ENCODE data around the gene DBX1. TPM values are rescaled to one million over a fixed set of nuclear protein-coding genes. Genes with fewer than 3 reads are reported as not detected.

DBX1 gene
- total RNA-seq, 2 experiments from 2014 or later, result not detected

DNA sequence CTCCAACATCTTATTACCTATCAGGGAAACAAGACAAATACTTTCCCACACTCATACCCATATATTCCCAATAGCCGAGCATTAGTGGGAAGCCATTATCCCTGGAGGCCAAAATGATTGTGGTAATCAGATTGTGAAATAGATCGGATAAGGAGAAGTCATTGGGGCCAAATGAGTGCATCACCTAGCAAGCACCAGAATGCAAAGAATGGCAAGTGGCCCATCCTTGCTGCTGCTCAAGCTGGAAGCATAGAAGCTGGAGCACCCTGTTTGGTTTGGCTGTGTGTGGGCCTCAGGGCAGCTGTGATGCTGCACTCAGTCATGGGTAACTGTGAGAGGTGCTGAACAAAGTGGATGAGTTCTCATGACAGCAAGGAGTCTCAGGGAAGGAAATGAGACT is 18.7 kb upstream of the DBX1 start:
- Mint-ChIP-seq H3K27me3 (peaks cover 19% of the 10 kb centered on the region), H3K27ac (no peak overlapping the region), H3K4me3 (no peak overlapping the region), H3K9me3 (ENCODE audit: low read depth) (peaks cover 6% of the 10 kb centered on the region), H3K36me3 (no peaks in the 10 kb centered on the region), H3K4me1 (no peaks in the 10 kb centered on the region)
- no peak for ATAC-seq
- DNase-seq, result no peak
- CTCF ChIA-PET, result no interaction called here

DNA sequence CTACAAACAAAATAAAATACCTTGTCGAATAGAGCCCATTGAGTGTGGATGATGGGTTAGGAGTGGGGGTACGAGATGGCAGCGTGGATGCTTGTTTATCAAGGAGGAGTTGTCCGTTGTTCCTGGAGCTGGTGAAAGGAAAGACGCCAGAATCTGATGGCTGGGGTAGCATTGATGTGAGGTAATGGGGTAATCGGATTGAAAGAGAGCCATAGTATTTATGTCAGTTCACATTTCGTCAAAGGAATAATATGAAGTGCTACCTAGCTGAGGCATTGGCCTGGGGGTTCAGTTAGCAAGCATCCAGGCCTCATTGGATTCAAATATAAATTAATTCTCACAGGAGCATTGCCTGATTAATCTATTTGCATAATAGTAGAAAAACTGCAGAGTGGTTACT is 16.9 kb upstream of the DBX1 start:
- CTCF ChIA-PET, result interaction anchor here (0.8 kb wide), 1 partner anchor 49 kb away, joined by 3 read pairs; no protein-coding TSS in a partner anchor
- Mint-ChIP-seq H3K4me1 (no peaks in the 10 kb centered on the region), H3K36me3 (no peaks in the 10 kb centered on the region), H3K27me3 (peaks cover 20% of the 10 kb centered on the region), H3K9me3 (ENCODE audit: low read depth) (peaks cover 6% of the 10 kb centered on the region), H3K27ac (no peak overlapping the region), H3K4me3 (no peak overlapping the region)
- ATAC-seq (no peak), DNase-seq (no peak)

DNA sequence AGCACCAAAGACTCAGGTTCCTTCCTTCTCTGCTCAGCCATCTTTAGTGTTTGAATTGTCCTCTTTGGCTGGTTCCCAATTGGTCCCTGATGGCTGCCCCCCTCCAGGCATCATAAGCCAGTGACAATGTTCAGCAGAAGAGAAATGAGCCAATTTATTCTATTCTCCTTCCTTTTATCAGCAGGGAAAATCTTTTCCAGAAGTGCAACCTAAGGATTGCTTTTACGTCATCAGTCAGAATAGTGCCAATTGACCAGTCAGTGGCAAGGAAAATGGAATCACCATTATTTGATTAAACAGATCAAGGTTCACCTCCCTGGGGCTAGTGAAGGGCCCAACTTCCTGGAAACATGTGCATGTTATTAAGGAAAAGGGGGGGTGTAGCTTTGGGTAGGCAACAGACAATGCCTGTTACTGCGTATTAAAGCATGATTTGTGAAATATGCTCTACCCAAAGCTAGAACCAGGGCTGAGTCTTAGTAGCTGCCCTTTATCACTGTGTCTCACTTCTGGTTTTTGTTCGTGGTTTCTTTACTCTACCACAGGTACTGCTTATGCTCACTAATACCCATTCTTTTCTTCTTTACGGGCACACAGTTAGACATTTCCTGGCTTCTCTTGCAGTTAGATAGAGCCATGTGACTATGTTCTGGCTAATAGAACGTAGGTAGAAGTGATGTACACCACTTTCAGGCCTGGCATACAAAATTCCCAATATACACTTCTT is 12.6 kb upstream of the DBX1 start:
- Mint-ChIP-seq H3K36me3 (no peaks in the 10 kb centered on the region), H3K27me3 (peaks cover 26% of the 10 kb centered on the region), H3K4me3 (no peak overlapping the region), H3K27ac (no peak overlapping the region), H3K9me3 (ENCODE audit: low read depth) (peaks cover 6% of the 10 kb centered on the region), H3K4me1 (no peaks in the 10 kb centered on the region)
- DNase-seq (no peak), ATAC-seq (no peak)
- CTCF ChIA-PET, result no interaction called here

GRCh38 chr11:20163783-20164481 is 3.7 kb upstream of the DBX1 start:
- CTCF ChIA-PET, result interaction anchor here (0.9 kb wide), 1 partner anchor 10 kb away, joined by 4 read pairs; no protein-coding TSS in a partner anchor
- DNase-seq (no peak), ATAC-seq (no peak)
- H3K4me3 Mint-ChIP-seq, result no peak overlapping the region
- H3K27me3 Mint-ChIP-seq, result peaks cover 85% of the 10 kb centered on the region
- H3K9me3 Mint-ChIP-seq (ENCODE audit: low read depth), result no peaks in the 10 kb centered on the region
- peaks cover 6% of the 10 kb centered on the region for H3K36me3 Mint-ChIP-seq
- H3K27ac Mint-ChIP-seq, result no peak overlapping the region
- peaks cover 3% of the 10 kb centered on the region for H3K4me1 Mint-ChIP-seq

GRCh38 chr11:20162824-20163782 is 2.8 kb upstream of the DBX1 start:
- Mint-ChIP-seq H3K9me3 (ENCODE audit: low read depth) (no peaks in the 10 kb centered on the region), H3K36me3 (peaks cover 6% of the 10 kb centered on the region), H3K4me1 (peaks cover 3% of the 10 kb centered on the region), H3K27ac (peak overlapping the region; percentile 60), H3K4me3 (peak overlapping the region; percentile 16), H3K27me3 (peaks cover 92% of the 10 kb centered on the region)
- CTCF ChIA-PET, result interaction anchor here (0.9 kb wide), 1 partner anchor 9 kb away, joined by 4 read pairs; no protein-coding TSS in a partner anchor
- DNase-seq (no peak), ATAC-seq (no peak)

DNA sequence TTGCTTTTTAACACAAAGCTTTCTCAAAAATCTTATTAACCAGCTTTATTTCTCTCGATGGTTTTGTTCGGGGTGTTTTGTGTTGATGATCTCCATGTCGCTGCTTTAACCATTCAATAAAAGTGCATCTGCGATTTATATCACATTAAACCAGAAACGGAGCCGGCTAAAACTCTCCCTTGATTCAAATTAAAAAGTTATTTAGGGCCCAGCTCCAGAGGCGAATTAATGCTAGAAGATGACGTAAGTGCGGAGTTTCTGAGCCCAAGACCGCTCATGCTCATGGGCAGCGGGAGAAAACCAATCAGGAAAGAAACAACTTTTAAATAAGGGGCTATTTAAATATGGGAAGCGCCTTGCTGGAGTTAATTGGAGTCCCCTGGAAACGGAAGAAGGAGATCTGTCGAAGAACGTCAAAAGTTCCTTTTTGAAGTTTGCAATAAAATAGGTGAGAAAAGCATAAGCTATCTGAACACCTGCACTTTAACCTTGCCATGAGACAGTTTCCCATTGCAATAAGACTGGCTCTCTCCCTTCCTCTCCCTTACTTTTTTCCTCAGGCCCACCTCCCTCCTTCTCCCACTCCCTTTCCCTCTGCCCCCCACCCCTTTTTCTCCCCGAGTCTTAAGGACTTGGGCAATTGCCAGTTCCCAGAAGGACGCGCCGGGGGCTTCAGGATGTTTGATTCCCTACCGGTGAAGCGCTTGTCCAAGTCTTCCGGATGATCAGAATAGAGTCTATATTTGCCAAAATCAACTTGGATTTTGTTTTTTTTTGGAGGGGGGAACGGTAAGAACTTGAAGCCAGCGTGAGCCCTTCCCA is 1.9 kb upstream of the DBX1 start:
- Mint-ChIP-seq H3K4me1 (peaks cover 6% of the 10 kb centered on the region), H3K36me3 (peaks cover 9% of the 10 kb centered on the region), H3K27me3 (peaks cover 93% of the 10 kb centered on the region), H3K27ac (peak overlapping the region; percentile 23), H3K9me3 (ENCODE audit: low read depth) (no peaks in the 10 kb centered on the region), H3K4me3 (no peak overlapping the region)
- CTCF ChIA-PET, result interaction anchor here (1.1 kb wide), 1 partner anchor 34 kb away, joined by 3 read pairs; no protein-coding TSS in a partner anchor
- DNase-seq, result no peak
- no peak for ATAC-seq

- DNase-seq (no peak), ATAC-seq (no peak)
- Mint-ChIP-seq H3K27me3 (peaks cover 91% of the 10 kb centered on the region), H3K27ac (peak overlapping the region; percentile 67), H3K9me3 (ENCODE audit: low read depth) (no peaks in the 10 kb centered on the region), H3K36me3 (peaks cover 9% of the 10 kb centered on the region), H3K4me3 (no peak overlapping the region), H3K4me1 (peaks cover 6% of the 10 kb centered on the region)
- CTCF ChIA-PET, result interaction anchor here (0.6 to 1.1 kb wide), 2 partner anchors 21 to 33 kb away, joined by 3 read pairs; no protein-coding TSS in a partner anchor
Measured at GRCh38 chr11:20161230-20161918, 1.1 kb upstream of the DBX1 start.

DNA sequence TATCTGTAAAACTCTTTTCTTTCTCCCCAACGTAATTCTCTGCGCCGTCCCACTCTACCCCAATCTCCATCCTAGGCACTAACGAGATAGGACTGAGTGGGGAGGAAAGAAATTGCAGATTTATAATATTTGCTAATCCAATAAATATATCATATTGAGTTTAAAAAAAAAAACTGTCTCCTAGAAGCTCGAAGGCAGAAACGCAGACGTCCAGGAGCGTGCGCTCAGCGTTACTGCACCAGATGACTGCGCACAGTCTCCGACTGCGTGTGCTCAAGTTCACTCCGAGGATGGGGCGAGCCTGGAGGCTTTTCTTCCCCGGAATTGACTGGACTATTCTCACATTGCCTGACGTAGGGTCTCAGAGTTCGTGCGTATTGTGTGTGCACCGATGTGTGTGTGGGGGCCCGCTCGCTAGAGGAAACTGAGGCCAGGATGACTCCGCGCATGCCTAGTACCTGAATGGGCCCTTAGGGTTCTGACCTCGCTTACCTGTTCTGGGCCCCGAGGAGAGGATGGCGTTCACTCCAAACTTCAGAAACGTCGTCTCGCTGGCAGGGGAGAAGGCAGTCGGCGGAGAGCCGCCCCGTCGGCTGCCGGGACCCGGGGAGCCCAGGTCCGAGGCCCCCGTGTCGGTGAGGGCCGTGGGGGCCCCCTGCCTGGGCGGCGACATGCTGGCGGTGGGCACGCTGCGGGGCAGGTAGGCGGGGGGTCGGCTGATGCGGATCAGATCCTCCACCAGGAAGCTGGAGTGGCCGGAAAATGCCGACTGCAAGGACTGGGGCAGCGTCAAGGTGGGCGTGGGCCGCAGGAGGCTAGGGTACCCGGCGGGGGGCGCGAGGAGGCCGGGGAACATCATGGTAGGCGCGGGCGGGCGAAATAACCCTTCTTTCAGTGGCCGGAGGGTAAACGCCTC is 551 bp downstream of the DBX1 start:
- Mint-ChIP-seq H3K9me3 (ENCODE audit: low read depth) (no peaks in the 10 kb centered on the region), H3K4me3 (no peak overlapping the region), H3K27me3 (peaks cover 91% of the 10 kb centered on the region), H3K4me1 (peaks cover 10% of the 10 kb centered on the region), H3K36me3 (peaks cover 9% of the 10 kb centered on the region), H3K27ac (peak overlapping the region; percentile 20)
- ATAC-seq (no peak), DNase-seq (no peak)
- CTCF ChIA-PET, result no interaction called here

- no peak for ATAC-seq
- Mint-ChIP-seq H3K27me3 (peaks cover 89% of the 10 kb centered on the region), H3K4me1 (peaks cover 10% of the 10 kb centered on the region), H3K9me3 (ENCODE audit: low read depth) (no peaks in the 10 kb centered on the region), H3K36me3 (peaks cover 9% of the 10 kb centered on the region), H3K4me3 (no peak overlapping the region), H3K27ac (peak overlapping the region; percentile 20)
- no peak for DNase-seq
- CTCF ChIA-PET, result no interaction called here
Measured at GRCh38 chr11:20158597-20159257, 1.5 kb downstream of the DBX1 start.

GRCh38 chr11:20157728-20158127 is 2.5 kb downstream of the DBX1 start:
- H3K36me3 Mint-ChIP-seq, result peaks cover 9% of the 10 kb centered on the region
- DNase-seq, result no peak
- peaks cover 84% of the 10 kb centered on the region for H3K27me3 Mint-ChIP-seq
- no peak overlapping the region for H3K27ac Mint-ChIP-seq
- CTCF ChIA-PET, result no interaction called here
- no peak for ATAC-seq
- peaks cover 7% of the 10 kb centered on the region for H3K4me1 Mint-ChIP-seq
- H3K9me3 Mint-ChIP-seq (ENCODE audit: low read depth), result no peaks in the 10 kb centered on the region
- H3K4me3 Mint-ChIP-seq, result no peak overlapping the region
